ENCODE data around the gene ANKRD29.
"Not testable (repeated sequence)": the region's sequence is repeated elsewhere in the genome, so short reads cannot be mapped to it uniquely, and the experiment has no call there.

The ANKRD29 gene

GRCh38 chr18:23640052-23640451, 22.7 kb downstream of the ANKRD29 start:
- DNase-seq (ENCODE audit: low spot score) (no peak), ATAC-seq (ENCODE audit: low read depth) (no peak)
- no peak for TF ChIP-seq CTCF (IDR thresholded peaks at IDR 0.05; ENCODE audit: poor library complexity, severe bottlenecking)
- H3K27me3 ChIP-seq (ENCODE audit: insufficient read depth, poor library complexity, severe bottlenecking), result no peaks in the 10 kb centered on the region
- H3K4me3 ChIP-seq (ENCODE audit: severe bottlenecking), result no peak overlapping the region
- H3K36me3 ChIP-seq (ENCODE audit: low read depth), result no peaks in the 10 kb centered on the region
- H3K27ac ChIP-seq (ENCODE audit: poor library complexity, severe bottlenecking), result no peak overlapping the region
- H3K4me1 ChIP-seq (ENCODE audit: insufficient read depth, poor library complexity, severe bottlenecking), result peaks cover 13% of the 10 kb centered on the region
- H3K9me3 ChIP-seq (ENCODE audit: severe bottlenecking), result no peaks in the 10 kb centered on the region

- H3K9me3 ChIP-seq (ENCODE audit: severe bottlenecking); DNase-seq (ENCODE audit: low spot score); H3K36me3 ChIP-seq (ENCODE audit: low read depth); ATAC-seq (ENCODE audit: low read depth); H3K4me3 ChIP-seq (ENCODE audit: severe bottlenecking); H3K27ac ChIP-seq (ENCODE audit: poor library complexity, severe bottlenecking); H3K27me3 ChIP-seq (ENCODE audit: insufficient read depth, poor library complexity, severe bottlenecking): not testable (repeated sequence)
- H3K4me1 ChIP-seq (ENCODE audit: insufficient read depth, poor library complexity, severe bottlenecking), result peaks cover 27% of the 10 kb centered on the region
Observed at GRCh38 chr18:23636433-23636832, 26.3 kb downstream of the ANKRD29 start.

GRCh38 chr18:23636071-23636399, 26.7 kb downstream of the ANKRD29 start:
- no peaks in the 10 kb centered on the region for H3K36me3 ChIP-seq (ENCODE audit: low read depth)
- TF ChIP-seq CTCF (IDR thresholded peaks at IDR 0.05; ENCODE audit: poor library complexity, severe bottlenecking), result no peak
- no peak overlapping the region for H3K4me3 ChIP-seq (ENCODE audit: severe bottlenecking)
- H3K4me1 ChIP-seq (ENCODE audit: insufficient read depth, poor library complexity, severe bottlenecking), result peaks cover 28% of the 10 kb centered on the region
- no peaks in the 10 kb centered on the region for H3K9me3 ChIP-seq (ENCODE audit: severe bottlenecking)
- DNase-seq (ENCODE audit: low spot score) (no peak), ATAC-seq (ENCODE audit: low read depth) (no peak)
- H3K27me3 ChIP-seq (ENCODE audit: insufficient read depth, poor library complexity, severe bottlenecking), result no peaks in the 10 kb centered on the region
- no peak overlapping the region for H3K27ac ChIP-seq (ENCODE audit: poor library complexity, severe bottlenecking)

GRCh38 chr18:23635283-23636070, 27.2 kb downstream of the ANKRD29 start:
- no peak for DNase-seq (ENCODE audit: low spot score)
- ATAC-seq (ENCODE audit: low read depth), result peak; percentile 79
- TF ChIP-seq CTCF (IDR thresholded peaks at IDR 0.05; ENCODE audit: poor library complexity, severe bottlenecking), result no peak

GRCh38 chr18:23634692-23635091, 28.0 kb downstream of the ANKRD29 start:
- H3K4me1 ChIP-seq (ENCODE audit: insufficient read depth, poor library complexity, severe bottlenecking), result peaks cover 28% of the 10 kb centered on the region
- no peak overlapping the region for H3K27ac ChIP-seq (ENCODE audit: poor library complexity, severe bottlenecking)
- no peaks in the 10 kb centered on the region for H3K9me3 ChIP-seq (ENCODE audit: severe bottlenecking)
- ATAC-seq (ENCODE audit: low read depth) (no peak), DNase-seq (ENCODE audit: low spot score) (no peak)
- no peak for TF ChIP-seq CTCF (IDR thresholded peaks at IDR 0.05; ENCODE audit: poor library complexity, severe bottlenecking)
- H3K27me3 ChIP-seq (ENCODE audit: insufficient read depth, poor library complexity, severe bottlenecking), result no peaks in the 10 kb centered on the region
- H3K4me3 ChIP-seq (ENCODE audit: severe bottlenecking), result no peak overlapping the region
- no peaks in the 10 kb centered on the region for H3K36me3 ChIP-seq (ENCODE audit: low read depth)

More at GRCh38 chr18:23635283-23636070, 27.2 kb downstream of the ANKRD29 start:
- no peak overlapping the region for H3K27ac ChIP-seq (ENCODE audit: poor library complexity, severe bottlenecking)
- no peaks in the 10 kb centered on the region for H3K27me3 ChIP-seq (ENCODE audit: insufficient read depth, poor library complexity, severe bottlenecking)
- H3K9me3 ChIP-seq (ENCODE audit: severe bottlenecking), result no peaks in the 10 kb centered on the region
- H3K4me3 ChIP-seq (ENCODE audit: severe bottlenecking), result no peak overlapping the region
- H3K4me1 ChIP-seq (ENCODE audit: insufficient read depth, poor library complexity, severe bottlenecking), result peaks cover 28% of the 10 kb centered on the region
- no peaks in the 10 kb centered on the region for H3K36me3 ChIP-seq (ENCODE audit: low read depth)

Data from RWPE2 (cell line).